Ascending aorta (tissue), 2 donors: ENCODE data around the gene KLHL28. TPM values are rescaled to one million over a fixed set of nuclear protein-coding genes. Genes with fewer than 3 reads are reported as not detected.
A peak's percentile ranks its signal among the peaks of the same experiment; 100 is the strongest.

Source experiments
- DNase-seq, 2 donors: peaks; one replicate each; pipeline ENCODE4 v3.0.0-alpha.2; 2019; ENCODE audit warnings: low spot score in 2 of 2
- H3K27ac ChIP-seq, 2 donors: fragments of 200-600 bp; sonication (generic); one replicate each; pipeline ENCODE4 v1.5.1; 2016 to 2017; ENCODE audit warnings: mild to moderate bottlenecking in 1 of 2
- H3K27me3 ChIP-seq: fragments of 200-600 bp; sonication (generic); one replicate; pipeline ENCODE4 v1.5.1; 2017
- H3K36me3 ChIP-seq, 2 donors: fragments of 200-600 bp; sonication (generic); one replicate each; pipeline ENCODE4 v1.5.1; 2016
- H3K4me1 ChIP-seq, 2 donors: fragments of 200-600 bp; sonication (generic); one replicate each; pipeline ENCODE4 v1.5.1; 2016 to 2017; ENCODE audit warnings: mild to moderate bottlenecking in 1 of 2
- H3K4me3 ChIP-seq, 2 donors: fragments of 200-600 bp; sonication (generic); one replicate each; pipeline ENCODE4 v1.5.1; 2016 to 2017; ENCODE audit warnings: mild to moderate bottlenecking in 1 of 2
- H3K9me3 ChIP-seq, 2 donors: fragments of 200-600 bp; sonication (generic); one replicate each; pipeline ENCODE4 v1.5.1; 2016
- CTCF ChIP-seq, 3 experiments: fragments of 200-600 bp in 2 of 3; fragments of 450-650 bp in 1 of 3; sonication (generic) in 2 of 3; IDR thresholded peaks; one replicate each; pipeline ENCODE4 v1.5.1; 2016 to 2019; ENCODE audit warnings: antibody characterized with exemption in 3 of 3, mild to moderate bottlenecking in 1 of 3, moderate library complexity in 1 of 3
- intact Hi-C: fragments of 100-400 bp; cut with DNase I; formaldehyde crosslinking; loops from one replicate; pipeline ENCODE4 v1.15.1; 2023
- total RNA-seq: library from RNA; depleted of rRNA; stranded (reverse); fragments of >200 nt; gene quantifications from one replicate; pipeline ENCODE4 v1.1.0, GENCODE V29; 2016

The KLHL28 gene
- total RNA-seq, 1 donor from 2014 or later, result 6.1 TPM

- H3K4me3 ChIP-seq, result peak overlapping the region; percentile 83 to 96
- no peak overlapping the region for H3K27ac ChIP-seq
- no peak for TF ChIP-seq CTCF (IDR thresholded peaks at IDR 0.05)
- no peaks in the 10 kb centered on the region for H3K27me3 ChIP-seq
- H3K4me1 ChIP-seq, result peaks cover 4 to 28% of the 10 kb centered on the region in 2 donors
- intact Hi-C loops, result loop anchor here (5.0 kb wide), 1 partner anchor 52 kb away; no protein-coding TSS in a partner anchor
- H3K9me3 ChIP-seq, result no peaks in the 10 kb centered on the region
- peaks cover 0 to 7% of the 10 kb centered on the region in 2 donors for H3K36me3 ChIP-seq
- no peak for DNase-seq
These were observed 2.1 kb upstream of the KLHL28 start for GRCh38 chr14:44963775-44964380.

GRCh38 chr14:44963044-44963528 lies 1.3 kb upstream of the KLHL28 start:
- H3K27me3 ChIP-seq, result no peaks in the 10 kb centered on the region
- no peak for DNase-seq
- H3K4me3 ChIP-seq, result peak overlapping the region; percentile 83 to 96
- TF ChIP-seq CTCF (IDR thresholded peaks at IDR 0.05), result no peak
- peaks cover 0 to under 1% of the 10 kb centered on the region in 2 donors for H3K36me3 ChIP-seq
- peaks cover 4 to 28% of the 10 kb centered on the region in 2 donors for H3K4me1 ChIP-seq
- peak overlapping the region; percentile 69 to 90 for H3K27ac ChIP-seq
- H3K9me3 ChIP-seq, result no peaks in the 10 kb centered on the region
- intact Hi-C loops, result loop anchor here (5.0 kb wide), 1 partner anchor 51 kb away; no protein-coding TSS in a partner anchor

- intact Hi-C loops, result loop anchor here (1.0 to 5.0 kb wide), 4 partner anchors 50 to 172 kb away; partner anchors contain the start of genes FKBP3 and PRPF39
- DNase-seq, result peak in 1 of 2 donors; percentile 75
- H3K4me3 ChIP-seq, result peak overlapping the region; percentile 83 to 96
- H3K9me3 ChIP-seq, result no peaks in the 10 kb centered on the region
- TF ChIP-seq CTCF (IDR thresholded peaks at IDR 0.05), result no peak
- H3K27ac ChIP-seq, result peak overlapping the region; percentile 69 to 90
- H3K4me1 ChIP-seq, result peaks cover 4 to 28% of the 10 kb centered on the region in 2 donors
- no peaks in the 10 kb centered on the region for H3K36me3 ChIP-seq
- no peaks in the 10 kb centered on the region for H3K27me3 ChIP-seq
These were observed 742 bp upstream of the KLHL28 start for GRCh38 chr14:44962334-44963043.

GRCh38 chr14:44961151-44961553 lies 595 bp downstream of the KLHL28 start:
- peaks cover 0 to 16% of the 10 kb centered on the region in 2 donors for H3K4me1 ChIP-seq
- peak in 1 of 2 donors; percentile 71 for DNase-seq
- no peaks in the 10 kb centered on the region for H3K9me3 ChIP-seq
- intact Hi-C loops, result loop anchor here (2.0 to 5.0 kb wide), 2 partner anchors 49 to 292 kb away; partner anchors contain the start of gene MIS18BP1
- H3K36me3 ChIP-seq, result no peaks in the 10 kb centered on the region
- no peak for TF ChIP-seq CTCF (IDR thresholded peaks at IDR 0.05)
- H3K27me3 ChIP-seq, result no peaks in the 10 kb centered on the region
- peak overlapping the region; percentile 83 to 96 for H3K4me3 ChIP-seq
- peak overlapping the region; percentile 81 to 90 for H3K27ac ChIP-seq

GRCh38 chr14:44960646-44961045 lies 1.1 kb downstream of the KLHL28 start:
- peaks cover 0 to 12% of the 10 kb centered on the region in 2 donors for H3K4me1 ChIP-seq
- H3K9me3 ChIP-seq, result no peaks in the 10 kb centered on the region
- DNase-seq, result no peak
- TF ChIP-seq CTCF (IDR thresholded peaks at IDR 0.05), result no peak
- intact Hi-C loops, result loop anchor here (2.0 to 5.0 kb wide), 2 partner anchors 48 to 292 kb away; partner anchors contain the start of gene MIS18BP1
- no peaks in the 10 kb centered on the region for H3K36me3 ChIP-seq
- H3K27ac ChIP-seq, result peak overlapping the region; percentile 81 to 90
- no peaks in the 10 kb centered on the region for H3K27me3 ChIP-seq
- peak overlapping the region; percentile 83 to 96 for H3K4me3 ChIP-seq
